ENCODE results near the gene CCZ1. TPM values are rescaled to one million over a fixed set of nuclear protein-coding genes. Genes with fewer than 3 reads are reported as not detected.
"Not testable (repeated sequence)": the region's sequence is repeated elsewhere in the genome, so short reads cannot be mapped to it uniquely, and the experiment has no call there.

The CCZ1 gene
- total RNA-seq, 1 donor from 2014 or later = 40.5 TPM

DNA sequence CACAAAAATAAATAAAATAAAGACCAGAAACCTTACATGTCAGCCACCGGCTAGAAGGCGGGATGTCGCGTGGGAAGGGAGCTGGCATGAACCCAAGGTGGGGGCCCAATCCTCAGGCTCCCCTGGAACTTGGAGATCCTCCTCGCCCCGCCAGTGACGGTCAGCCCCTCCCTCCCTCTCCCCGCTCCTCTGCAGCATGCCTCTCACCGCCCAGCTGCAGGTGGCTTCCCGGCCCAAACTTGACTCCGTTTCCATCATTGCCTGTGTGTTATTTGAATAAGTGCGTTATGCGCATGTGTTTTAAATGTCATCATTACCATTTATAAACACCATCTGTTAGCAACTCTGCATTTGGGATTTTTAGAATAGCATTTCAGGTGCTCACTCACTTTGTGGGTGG lies 64.7 kb downstream of the CCZ1 start:
- intact Hi-C loops (cut with micrococcal nuclease); H3K4me3 ChIP-seq; H3K27ac ChIP-seq (replicated peaks); H3K4me1 ChIP-seq; DNase-seq; H3K36me3 ChIP-seq; H3K27me3 ChIP-seq (ENCODE audit: low read depth); H3K9me3 ChIP-seq (replicated peaks): not testable (repeated sequence)

DNA sequence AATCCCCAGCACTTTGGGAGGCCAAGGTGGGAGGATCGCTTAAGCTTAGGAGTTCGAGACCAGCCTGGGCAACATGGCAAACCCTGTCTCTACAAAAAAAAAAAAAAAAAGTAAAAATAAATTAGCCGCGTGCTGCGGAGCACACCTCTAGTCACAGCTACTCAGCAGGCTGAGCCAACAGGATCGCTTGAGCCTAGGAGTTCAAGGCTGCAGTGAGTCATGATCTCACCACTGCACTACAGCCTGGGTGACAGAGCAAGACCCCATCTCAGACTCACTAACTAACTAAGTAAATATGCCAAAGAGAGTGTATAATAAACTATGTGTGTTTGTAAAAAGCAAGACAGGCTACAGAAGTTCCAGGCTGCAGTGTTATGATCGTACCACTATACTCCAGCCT lies 65.3 kb downstream of the CCZ1 start:
- H3K27ac ChIP-seq (replicated peaks); H3K27me3 ChIP-seq (ENCODE audit: low read depth); DNase-seq; intact Hi-C loops (cut with micrococcal nuclease); H3K36me3 ChIP-seq; H3K4me1 ChIP-seq; H3K9me3 ChIP-seq (replicated peaks); H3K4me3 ChIP-seq: not testable (repeated sequence)

DNA sequence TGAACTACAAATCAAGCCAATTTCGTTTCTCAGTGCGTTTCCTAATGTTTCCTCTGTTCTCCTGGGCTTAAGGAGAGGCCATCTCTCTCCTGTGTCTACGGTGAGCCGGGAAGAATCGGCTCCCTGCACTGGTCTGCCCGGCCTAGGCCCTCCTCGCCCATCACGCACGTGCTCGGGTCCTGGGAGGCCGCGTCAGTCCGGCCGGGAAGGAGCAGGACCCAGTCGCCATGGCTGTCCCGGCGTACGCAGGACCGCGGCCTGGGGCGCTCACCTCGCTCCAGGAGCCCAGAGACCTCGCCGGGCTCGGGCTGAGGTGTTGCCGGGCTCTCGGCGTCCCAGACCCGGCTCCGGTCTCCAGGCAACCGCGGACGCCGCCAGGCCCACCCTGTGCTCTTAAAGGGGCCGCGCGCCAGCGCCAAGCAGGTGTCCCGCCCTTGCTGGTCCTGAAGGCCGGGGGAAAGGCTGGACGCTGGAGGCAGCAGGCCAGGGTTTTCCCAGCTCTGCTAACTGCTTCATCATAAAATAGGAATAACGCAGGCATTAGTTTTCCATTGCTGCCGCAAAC lies 71.9 kb downstream of the CCZ1 start, which contains the start of gene RSPH10B:
Gene RSPH10B (minus strand): TSS at position 343 of the 565 bp plus-strand sequence. CDS start 3,573 bp downstream, outside the sequence.
- H3K36me3 ChIP-seq; H3K27ac ChIP-seq (replicated peaks); H3K4me3 ChIP-seq; H3K27me3 ChIP-seq (ENCODE audit: low read depth); DNase-seq; H3K9me3 ChIP-seq (replicated peaks); H3K4me1 ChIP-seq; intact Hi-C loops (cut with micrococcal nuclease): not testable (repeated sequence)

DNA sequence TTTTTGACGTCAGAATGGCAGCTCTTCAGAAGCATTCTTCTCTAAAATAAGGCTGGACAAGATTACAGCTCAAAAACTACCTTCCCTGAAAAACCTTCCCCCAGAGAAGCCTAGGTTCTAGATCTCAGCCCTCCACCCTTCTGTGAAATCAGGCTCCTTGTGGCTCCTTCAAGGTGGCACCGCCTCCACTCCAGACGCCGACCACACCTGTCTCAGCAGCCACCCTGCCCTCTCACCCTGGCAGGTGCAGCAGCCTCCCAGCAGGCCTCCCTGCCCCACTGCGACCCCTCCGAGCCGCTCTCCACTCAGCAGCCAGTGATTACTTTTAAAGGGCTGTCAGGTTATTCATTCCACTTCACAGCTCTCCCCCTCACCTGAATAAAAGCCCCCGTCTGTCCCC lies 75.0 kb downstream of the CCZ1 start:
- not testable (repeated sequence) for H3K27me3 ChIP-seq (ENCODE audit: low read depth)

More for the DNA sequence above, 75.0 kb downstream of the CCZ1 start:
- intact Hi-C loops (cut with micrococcal nuclease); H3K27ac ChIP-seq (replicated peaks); H3K9me3 ChIP-seq (replicated peaks); H3K4me3 ChIP-seq; DNase-seq; H3K36me3 ChIP-seq; H3K4me1 ChIP-seq: not testable (repeated sequence)

Other genes starting within 250 kb of the CCZ1 start
- 26.1 TPM for gene RNF216, start 117.1 kb upstream of the CCZ1 start, total RNA-seq
- not detected for gene OCM, start 17.9 kb upstream of the CCZ1 start, total RNA-seq
- gene RSPH10B, start 72.0 kb downstream of the CCZ1 start, total RNA-seq = not detected
- gene PMS2, start 110.3 kb downstream of the CCZ1 start, total RNA-seq = 5.6 TPM
- 49.1 TPM for gene AIMP2, start 110.5 kb downstream of the CCZ1 start, total RNA-seq
- gene ANKRD61, start 132.6 kb downstream of the CCZ1 start, total RNA-seq = not detected
- gene EIF2AK1, start 160.4 kb downstream of the CCZ1 start, total RNA-seq = 48.4 TPM
- gene USP42, start 206.2 kb downstream of the CCZ1 start, total RNA-seq = 4.0 TPM

Data from left ventricle myocardium inferior (tissue), 1 donor.